HG03066 (cell line): ENCODE data around the gene S100A13.
"Not testable (repeated sequence)": the region's sequence is repeated elsewhere in the genome, so short reads cannot be mapped to it uniquely, and the experiment has no call there.

ENCODE experiments used
- ATAC-seq: cut with Tn5 transposase; IDR thresholded peaks from one replicate; pipeline ENCODE4 v1.9.1; 2021; ENCODE audit warnings: low read depth; ENCODE audit not compliant: unreplicated experiment

The S100A13 gene

GRCh38 chr1:153575497-153575896, 51.8 kb downstream of the S100A13 start:
- ATAC-seq, result not testable (repeated sequence)

DNA sequence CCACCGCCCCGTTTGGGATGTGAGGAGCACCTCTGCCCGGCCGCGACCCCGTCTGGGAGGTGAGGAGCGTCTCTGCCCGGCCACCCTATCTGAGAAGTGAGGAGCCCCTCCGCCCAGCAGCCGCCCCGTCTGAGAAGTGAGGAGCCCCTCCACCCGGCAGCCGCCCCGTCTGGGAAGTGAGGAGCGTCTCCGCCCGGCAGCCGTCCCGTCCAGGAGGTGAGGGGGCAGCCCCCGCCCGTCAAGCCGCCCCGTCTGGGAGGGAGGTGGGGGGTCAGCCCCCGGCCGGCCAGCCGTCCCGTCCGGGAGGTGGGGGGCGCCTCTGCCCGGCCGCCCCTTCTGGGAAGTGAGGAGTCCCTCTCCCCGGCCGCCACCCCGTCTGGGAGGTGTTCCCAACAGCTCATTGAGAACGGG, 52.2 kb downstream of the S100A13 start:
- not testable (repeated sequence) for ATAC-seq

DNA sequence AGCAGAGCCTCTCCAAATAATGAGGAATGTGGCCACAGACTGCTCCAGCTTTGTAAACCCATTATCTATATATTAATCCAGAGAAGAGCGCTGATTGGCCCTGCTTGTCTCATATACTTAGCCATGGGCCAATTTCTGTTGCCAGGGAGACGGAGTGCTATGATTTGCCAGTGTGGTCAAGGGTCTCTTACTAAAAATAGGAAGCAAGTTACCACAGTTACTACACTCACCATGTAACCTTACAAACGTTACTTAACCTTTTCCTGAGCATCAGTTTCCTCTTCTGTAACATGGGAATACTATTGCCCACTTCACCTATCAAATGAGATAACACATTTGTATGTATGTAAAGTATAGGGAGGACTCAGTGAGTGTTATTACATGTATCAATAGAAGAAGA, 54.0 kb downstream of the S100A13 start:
- no peak for ATAC-seq

DNA sequence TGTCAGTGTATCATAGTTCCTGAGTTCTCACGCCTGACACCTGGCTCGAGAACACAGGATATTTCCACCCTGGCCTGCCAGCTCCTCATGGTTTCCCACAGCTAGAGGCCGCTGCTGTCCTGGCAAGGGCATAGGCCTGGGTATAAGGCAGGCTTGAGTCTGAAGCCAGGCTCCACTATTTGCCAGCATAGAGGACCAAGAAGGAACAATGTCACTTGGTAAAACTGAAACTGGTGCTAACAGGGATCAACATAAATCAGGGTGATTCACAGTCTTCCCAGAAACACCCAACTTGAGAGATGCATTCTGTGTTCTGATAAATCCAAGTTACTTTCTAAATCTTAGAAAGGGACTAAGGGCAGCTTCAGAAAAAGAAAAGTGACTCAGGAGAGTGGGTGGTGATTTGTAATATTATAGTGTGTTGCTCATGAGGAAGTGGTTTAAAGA, 54.7 kb downstream of the S100A13 start:
- ATAC-seq, result no peak

DNA sequence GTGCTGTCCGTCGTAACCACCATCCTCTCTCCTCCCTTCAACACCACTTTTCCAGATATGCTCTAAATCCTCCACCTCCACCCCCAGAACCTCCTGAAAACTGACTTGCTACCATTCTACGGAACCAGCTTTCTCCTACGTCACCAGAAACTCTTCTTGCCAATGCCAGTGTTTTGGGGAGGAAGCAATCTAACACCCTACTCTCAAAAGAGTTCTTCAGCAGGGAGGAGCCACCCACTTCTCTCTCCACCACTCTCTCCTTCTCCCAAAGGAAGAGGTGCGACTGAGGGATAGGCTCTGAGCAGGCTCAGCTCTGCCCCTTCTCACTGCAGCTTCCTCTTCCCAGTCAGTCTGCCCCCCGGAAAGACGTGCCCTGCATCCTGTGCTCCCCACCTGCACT, 55.6 kb downstream of the S100A13 start:
- no peak for ATAC-seq

DNA sequence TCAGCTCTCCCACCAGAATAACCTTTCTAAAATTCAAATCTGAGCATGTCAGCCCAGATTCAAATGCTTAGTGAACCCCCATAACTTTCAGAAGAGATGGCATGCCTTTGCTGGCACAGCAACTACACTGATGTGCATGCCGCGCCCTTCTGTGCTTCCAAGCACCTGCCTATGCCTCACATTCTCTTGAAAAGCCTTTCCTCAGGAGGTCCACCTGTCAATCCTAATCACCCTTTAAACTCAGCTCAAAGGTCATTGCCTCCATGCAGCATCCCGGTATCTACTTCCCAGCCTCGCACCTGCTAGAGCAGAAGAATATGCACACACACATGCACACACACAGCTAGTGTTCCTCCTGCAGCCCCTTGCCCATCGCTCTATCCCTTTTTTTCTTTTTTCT, 56.4 kb downstream of the S100A13 start:
- no peak for ATAC-seq

- ATAC-seq, result no peak
These were observed 57.8 kb downstream of the S100A13 start for GRCh38 chr1:153569465-153569864.
